ENCODE results near the gene FMO2. TPM values are rescaled to one million over a fixed set of nuclear protein-coding genes. Genes with fewer than 3 reads are reported as not detected.

FMO2 gene
- total RNA-seq, 4 donors from 2014 or later, result 13.2 to 25.1 (median 22.5) TPM

Other genes with a start within 250 kb of the FMO2 start
- gene MROH9, start 249.8 kb upstream of the FMO2 start, total RNA-seq, result not detected
- 1 to 10 TPM; 2.1 to 3.3 (median 2.6) TPM for gene FMO3, start 94.4 kb upstream of the FMO2 start, total RNA-seq
- under 1 TPM in 1 of 4 donors, not detected in 3; 0.36 TPM for gene FMO1, start 63.2 kb downstream of the FMO2 start, total RNA-seq
- gene FMO4, start 128.9 kb downstream of the FMO2 start, total RNA-seq, result 1 to 10 TPM in 2 of 4 donors, under 1 TPM in 2; 0.36 to 2.9 (median 0.94) TPM

Measured in gastrocnemius medialis (tissue), 4 donors.